ENCODE data around the gene SPOCK1. TPM values are rescaled to one million over a fixed set of nuclear protein-coding genes. Genes with fewer than 3 reads are reported as not detected.

Gene SPOCK1
- polyA plus RNA-seq, 1 experiment = 304 TPM

DNA sequence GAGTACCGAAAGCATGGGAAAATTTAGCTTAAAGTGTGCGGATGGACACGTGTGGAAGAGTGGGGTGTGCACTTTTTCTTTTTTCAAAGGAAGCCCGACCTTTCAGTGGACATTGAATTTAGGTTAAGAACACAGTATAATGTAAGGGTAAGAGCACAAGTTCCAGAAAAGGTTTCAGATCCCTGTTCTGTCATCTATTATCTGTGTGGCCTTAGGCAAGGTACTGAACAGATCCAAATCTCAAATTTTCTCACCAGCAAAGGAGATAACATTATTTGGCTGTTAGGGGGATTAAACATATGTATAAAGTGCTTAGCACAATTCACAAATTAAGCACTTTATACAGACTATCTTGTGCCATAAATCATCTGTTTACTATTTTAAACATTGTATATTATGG lies 441.0 kb downstream of the SPOCK1 start:
- Histone ChIP-seq H3K27me3 (ENCODE audit: control insufficient read depth, insufficient read depth, low read length) (no peaks in the 10 kb centered on the region), H3K4me3 (ENCODE audit: low read depth, low read length) (no peak overlapping the region), H3K36me3 (ENCODE audit: control insufficient read depth, insufficient read depth, low read length) (no peaks in the 10 kb centered on the region)
- POLR2A ChIA-PET = no interaction called here
- TF ChIP-seq, protein P1, sequence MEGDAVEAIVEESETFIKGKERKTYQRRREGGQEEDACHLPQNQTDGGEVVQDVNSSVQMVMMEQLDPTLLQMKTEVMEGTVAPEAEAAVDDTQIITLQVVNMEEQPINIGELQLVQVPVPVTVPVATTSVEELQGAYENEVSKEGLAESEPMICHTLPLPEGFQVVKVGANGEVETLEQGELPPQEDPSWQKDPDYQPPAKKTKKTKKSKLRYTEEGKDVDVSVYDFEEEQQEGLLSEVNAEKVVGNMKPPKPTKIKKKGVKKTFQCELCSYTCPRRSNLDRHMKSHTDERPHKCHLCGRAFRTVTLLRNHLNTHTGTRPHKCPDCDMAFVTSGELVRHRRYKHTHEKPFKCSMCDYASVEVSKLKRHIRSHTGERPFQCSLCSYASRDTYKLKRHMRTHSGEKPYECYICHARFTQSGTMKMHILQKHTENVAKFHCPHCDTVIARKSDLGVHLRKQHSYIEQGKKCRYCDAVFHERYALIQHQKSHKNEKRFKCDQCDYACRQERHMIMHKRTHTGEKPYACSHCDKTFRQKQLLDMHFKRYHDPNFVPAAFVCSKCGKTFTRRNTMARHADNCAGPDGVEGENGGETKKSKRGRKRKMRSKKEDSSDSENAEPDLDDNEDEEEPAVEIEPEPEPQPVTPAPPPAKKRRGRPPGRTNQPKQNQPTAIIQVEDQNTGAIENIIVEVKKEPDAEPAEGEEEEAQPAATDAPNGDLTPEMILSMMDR (IDR thresholded peaks at IDR 0.05; ENCODE audit: insufficient read depth, low read depth, low read length) = no peak
- no peak for DNase-seq (ENCODE audit: low read depth)
- CTCF ChIA-PET = interaction anchor here (0.8 to 1.3 kb wide), 2 partner anchors 12 to 17 kb away, joined by 4 read pairs; no protein-coding TSS in a partner anchor

DNA sequence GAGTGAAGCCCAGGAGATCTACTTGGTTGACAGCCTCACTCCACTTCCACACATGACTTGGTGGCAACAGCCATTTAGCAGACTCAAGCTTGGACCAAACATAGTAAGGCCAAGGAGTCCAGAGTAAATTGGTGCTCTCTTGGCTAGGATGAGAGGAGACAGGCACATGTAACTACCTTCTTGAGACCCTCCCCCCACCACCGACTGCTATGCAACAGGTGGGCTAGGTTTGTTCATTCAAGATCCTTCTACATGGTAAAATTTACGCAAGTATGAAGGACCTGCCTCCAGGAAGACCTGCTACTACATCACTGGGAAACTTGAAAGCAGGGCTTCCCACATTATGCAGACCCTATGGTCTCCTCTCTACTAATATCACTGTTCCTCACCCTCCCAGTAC lies 442.4 kb downstream of the SPOCK1 start:
- ChIA-PET POLR2A (no interaction called here), CTCF (interaction anchor here (1.3 kb wide), 1 partner anchor 18 kb away, joined by 4 read pairs; no protein-coding TSS in a partner anchor)
- TF ChIP-seq, protein P1 (IDR thresholded peaks at IDR 0.05; ENCODE audit: insufficient read depth, low read depth, low read length) = no peak
- H3K4me3 ChIP-seq (ENCODE audit: low read depth, low read length) = no peak overlapping the region
- H3K36me3 ChIP-seq (ENCODE audit: control insufficient read depth, insufficient read depth, low read length) = no peaks in the 10 kb centered on the region
- DNase-seq (ENCODE audit: low read depth) = no peak
- no peaks in the 10 kb centered on the region for H3K27me3 ChIP-seq (ENCODE audit: control insufficient read depth, insufficient read depth, low read length)

DNA sequence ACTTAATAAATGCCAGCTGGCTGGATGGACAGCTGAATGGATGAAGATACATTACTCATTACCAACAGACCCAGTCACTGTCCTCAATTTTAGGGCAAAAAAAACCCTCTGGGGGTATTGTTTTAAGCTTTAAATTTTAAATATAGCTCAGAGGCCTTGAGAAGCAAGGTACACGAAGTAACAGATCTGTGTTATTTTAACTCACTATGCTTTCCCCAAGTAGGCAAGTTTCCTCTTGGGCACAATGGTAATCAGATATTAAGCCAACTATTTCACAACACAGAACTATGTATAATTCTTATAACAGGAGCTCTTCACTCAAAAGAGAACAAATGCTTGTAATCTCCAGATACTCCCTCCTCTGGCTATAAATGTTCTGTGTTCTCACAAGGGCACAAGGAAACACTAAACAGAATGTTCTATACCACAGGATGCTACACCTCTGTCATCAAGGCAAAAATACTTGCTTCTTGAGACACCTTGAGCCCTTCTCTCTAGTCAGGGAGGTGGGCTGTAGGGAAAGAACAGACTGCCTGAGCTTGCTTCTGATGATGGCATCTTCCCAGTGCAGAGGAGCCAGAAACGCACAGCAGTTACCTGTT lies 443.8 kb downstream of the SPOCK1 start:
- H3K4me3 ChIP-seq (ENCODE audit: low read depth, low read length) = no peak overlapping the region
- DNase-seq (ENCODE audit: low read depth) = no peak
- TF ChIP-seq, protein P1 (IDR thresholded peaks at IDR 0.05; ENCODE audit: insufficient read depth, low read depth, low read length) = no peak
- H3K36me3 ChIP-seq (ENCODE audit: control insufficient read depth, insufficient read depth, low read length) = no peaks in the 10 kb centered on the region
- no peaks in the 10 kb centered on the region for H3K27me3 ChIP-seq (ENCODE audit: control insufficient read depth, insufficient read depth, low read length)
- CTCF ChIA-PET = interaction anchor here (0.7 to 2.7 kb wide), 4 partner anchors 13 to 254 kb away, joined by 3 to 6 read pairs (median 3); no protein-coding TSS in a partner anchor
- POLR2A ChIA-PET = interaction anchor here (0.6 kb wide), 1 partner anchor 137 kb away, joined by 5 read pairs; no protein-coding TSS in a partner anchor

DNA sequence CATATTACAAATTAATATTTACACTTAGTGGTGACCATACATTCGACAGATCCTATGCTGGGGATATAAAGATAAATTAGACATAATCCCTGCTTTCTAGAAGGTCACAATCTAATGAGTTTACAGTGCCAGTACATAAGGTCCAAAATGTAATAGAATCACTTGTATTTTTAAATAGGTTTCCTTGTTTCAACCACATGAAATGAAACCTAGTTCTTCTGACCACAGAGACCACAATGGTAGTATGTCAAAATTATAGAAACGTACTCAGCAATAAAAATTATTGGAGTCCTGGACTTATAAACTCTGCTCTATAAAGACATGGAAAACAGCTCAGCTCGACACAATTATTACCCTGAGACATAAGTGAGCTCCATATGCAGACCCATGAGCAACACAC lies 444.3 kb downstream of the SPOCK1 start:
- DNase-seq (ENCODE audit: low read depth) = no peak
- H3K27me3 ChIP-seq (ENCODE audit: control insufficient read depth, insufficient read depth, low read length) = no peaks in the 10 kb centered on the region
- ChIA-PET POLR2A (no interaction called here), CTCF (interaction anchor here (0.7 to 2.7 kb wide), 3 partner anchors 13 to 67 kb away, joined by 3 to 6 read pairs (median 3); no protein-coding TSS in a partner anchor)
- TF ChIP-seq, protein P1 (IDR thresholded peaks at IDR 0.05; ENCODE audit: insufficient read depth, low read depth, low read length) = no peak
- no peak overlapping the region for H3K4me3 ChIP-seq (ENCODE audit: low read depth, low read length)
- H3K36me3 ChIP-seq (ENCODE audit: control insufficient read depth, insufficient read depth, low read length) = no peaks in the 10 kb centered on the region

DNA sequence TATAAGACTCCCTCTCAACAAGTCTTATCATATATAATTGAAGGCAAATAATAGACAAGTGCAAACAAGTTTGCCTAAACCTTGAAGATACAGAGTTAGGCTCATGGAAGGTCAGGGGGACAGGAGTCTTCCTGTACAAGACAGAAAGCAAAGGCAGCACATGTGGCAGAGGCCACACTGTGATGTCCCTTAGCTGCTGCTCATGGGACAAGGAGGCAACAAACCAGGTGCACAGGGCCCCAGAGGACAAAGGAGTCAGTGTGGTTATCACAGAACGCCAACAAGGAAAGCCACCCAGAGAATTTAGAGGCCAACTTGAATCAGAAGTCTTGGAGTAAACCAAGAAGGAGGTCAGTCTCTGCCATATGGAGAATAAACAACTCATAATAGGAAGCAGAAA lies 444.8 kb downstream of the SPOCK1 start:
- Histone ChIP-seq H3K27me3 (ENCODE audit: control insufficient read depth, insufficient read depth, low read length) (no peaks in the 10 kb centered on the region), H3K4me3 (ENCODE audit: low read depth, low read length) (no peak overlapping the region), H3K36me3 (ENCODE audit: control insufficient read depth, insufficient read depth, low read length) (no peaks in the 10 kb centered on the region)
- TF ChIP-seq, protein P1 (IDR thresholded peaks at IDR 0.05; ENCODE audit: insufficient read depth, low read depth, low read length) = no peak
- no peak for DNase-seq (ENCODE audit: low read depth)
- ChIA-PET CTCF (interaction anchor here (1.0 to 2.7 kb wide), 2 partner anchors 12 to 68 kb away, joined by 3 to 6 read pairs; no protein-coding TSS in a partner anchor), POLR2A (no interaction called here)
